NB4 (cell line): Measurements from ENCODE around the gene SMU1.

Experiments used
- DNase-seq: peaks from one replicate; pipeline ENCODE4 v3.0.0; 2010; ENCODE audit warnings: low read depth
- H3K4me3 ChIP-seq: one replicate; pipeline ENCODE4 v1.5.1; 2011; ENCODE audit warnings: mild to moderate bottlenecking, low read depth, low read length, moderate library complexity
- CTCF ChIP-seq: IDR thresholded peaks from one replicate; pipeline ENCODE4 v1.5.1; 2012; ENCODE audit warnings: low read depth, low read length
- MYC ChIP-seq: IDR thresholded peaks from 2 replicates; pipeline ENCODE4 v1.6.1; 2011; ENCODE audit warnings: low read depth, low read length
- POLR2A ChIP-seq: IDR thresholded peaks from 2 replicates; pipeline ENCODE4 v1.6.1; 2011; ENCODE audit warnings: mild to moderate bottlenecking; ENCODE audit not compliant: insufficient read length; ENCODE audit errors: extremely low read depth
- TF ChIP-seq, protein P1 (sequence below): IDR thresholded peaks from 2 replicates; pipeline ENCODE4 v1.6.1; 2011; ENCODE audit warnings: low read depth, low read length

The SMU1 gene

DNA sequence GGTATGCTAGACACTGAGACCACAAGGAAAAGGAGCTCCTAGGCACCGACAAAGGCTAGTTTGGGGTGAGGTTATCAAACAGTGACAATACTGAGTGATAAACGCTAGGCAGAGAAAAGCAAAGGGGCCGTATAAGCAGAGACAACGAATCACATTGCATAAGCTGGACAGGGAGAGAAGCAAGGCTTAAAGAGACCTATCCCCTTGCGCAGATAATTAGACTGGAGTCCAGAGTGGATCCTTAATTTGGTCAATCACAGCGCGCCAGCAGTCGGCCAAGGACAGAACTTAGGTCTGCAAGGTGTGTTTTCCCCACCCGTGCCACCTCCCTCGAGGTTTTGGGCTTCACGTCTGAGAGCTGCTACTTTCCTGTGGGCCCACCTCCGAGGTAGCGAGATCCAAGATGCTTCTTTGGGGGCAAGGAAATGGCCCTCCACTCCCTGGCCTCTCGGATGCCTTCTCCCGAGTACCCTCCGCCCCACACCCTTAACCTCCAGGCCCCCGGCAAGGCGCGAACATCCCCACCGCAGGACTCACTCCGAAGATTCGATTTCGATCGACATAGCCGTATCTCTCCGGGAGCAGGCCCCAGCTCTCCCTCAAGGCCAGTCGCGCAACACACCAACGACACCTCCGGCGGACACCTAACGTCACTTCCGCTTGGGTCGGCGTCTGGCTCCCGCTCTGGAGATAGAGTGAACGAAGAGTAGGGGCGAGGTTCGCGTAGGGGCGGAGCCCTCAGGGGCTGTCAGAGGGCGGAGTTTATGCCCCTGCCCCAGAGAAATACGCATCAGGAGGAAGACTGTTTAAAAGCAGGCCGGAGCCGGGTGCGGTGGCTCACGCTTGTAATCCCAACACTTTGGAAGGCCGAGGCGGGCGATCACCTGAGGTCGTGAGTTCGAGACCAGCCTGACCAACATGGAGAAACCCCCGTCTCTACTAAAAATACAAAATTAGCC lies at the start of gene SMU1:
Gene SMU1, minus strand, starts transcription at position 629 of the 959 bp plus-strand sequence. Its CDS starts 66 bp downstream, at position 563.
- peak; percentile 100 for DNase-seq
- H3K4me3 ChIP-seq = peak within 1 kb of the TSS; percentile 77
- peak; percentile 91 for TF ChIP-seq POLR2A
- TF ChIP-seq MYC = no peak

DNA sequence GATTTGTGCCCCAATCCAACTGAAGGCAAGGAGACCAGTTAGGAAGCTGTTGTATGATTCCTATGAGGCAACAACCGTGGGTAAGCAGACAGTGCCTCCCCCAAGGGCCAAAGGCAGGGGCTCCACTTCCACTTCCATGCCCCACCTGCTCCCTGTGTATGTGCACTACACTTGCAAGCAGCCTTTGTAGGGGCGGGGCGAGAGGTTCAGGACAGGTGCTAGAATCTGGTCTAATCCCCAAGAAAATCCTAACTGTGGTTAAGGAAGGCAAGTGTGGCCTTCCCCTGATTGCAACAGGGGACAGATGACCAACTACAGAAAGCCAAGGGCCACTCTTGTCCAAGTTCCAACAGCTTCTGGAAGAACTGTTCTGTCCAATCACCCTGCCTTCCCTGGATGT lies 49.0 kb upstream of the SMU1 start:
- TF ChIP-seq CTCF (no peak), POLR2A (no peak), MYC (no peak)
- TF ChIP-seq, protein P1, sequence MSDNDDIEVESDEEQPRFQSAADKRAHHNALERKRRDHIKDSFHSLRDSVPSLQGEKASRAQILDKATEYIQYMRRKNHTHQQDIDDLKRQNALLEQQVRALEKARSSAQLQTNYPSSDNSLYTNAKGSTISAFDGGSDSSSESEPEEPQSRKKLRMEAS = no peak
- DNase-seq = peak; percentile 63
- no peak overlapping the region for H3K4me3 ChIP-seq

- peak; percentile 50 for DNase-seq
- TF ChIP-seq, protein P1 = 0 out of 2 replicates have a peak, but pooled peaks have one; percentile 7
- TF ChIP-seq MYC (no peak), CTCF (no peak)
- H3K4me3 ChIP-seq = no peak overlapping the region
These were observed 48.4 kb upstream of the SMU1 start for GRCh38 chr9:33124751-33125381.

DNA sequence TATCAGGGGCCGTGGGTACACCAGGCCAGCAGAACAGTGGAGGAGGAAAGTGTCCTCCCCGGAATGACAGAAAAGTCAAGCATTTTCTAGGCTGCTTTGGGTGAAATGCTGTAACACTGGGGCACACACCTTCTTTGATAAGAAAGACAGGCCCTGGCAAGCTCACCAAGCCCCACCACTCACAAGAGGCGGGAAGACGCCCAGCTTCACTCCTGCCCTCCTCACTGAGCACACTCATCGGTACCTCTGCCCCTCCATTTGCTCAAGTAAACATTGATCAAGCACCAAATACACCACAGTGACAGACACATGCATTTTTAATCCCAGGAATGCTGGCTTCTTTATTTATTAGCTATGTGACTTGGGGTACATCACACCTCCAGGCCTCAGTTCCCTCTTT lies 47.6 kb upstream of the SMU1 start:
- no peak overlapping the region for H3K4me3 ChIP-seq
- no peak for TF ChIP-seq MYC
- TF ChIP-seq, protein P1 = no peak
- TF ChIP-seq POLR2A = no peak
- no peak for TF ChIP-seq CTCF
- no peak for DNase-seq

DNA sequence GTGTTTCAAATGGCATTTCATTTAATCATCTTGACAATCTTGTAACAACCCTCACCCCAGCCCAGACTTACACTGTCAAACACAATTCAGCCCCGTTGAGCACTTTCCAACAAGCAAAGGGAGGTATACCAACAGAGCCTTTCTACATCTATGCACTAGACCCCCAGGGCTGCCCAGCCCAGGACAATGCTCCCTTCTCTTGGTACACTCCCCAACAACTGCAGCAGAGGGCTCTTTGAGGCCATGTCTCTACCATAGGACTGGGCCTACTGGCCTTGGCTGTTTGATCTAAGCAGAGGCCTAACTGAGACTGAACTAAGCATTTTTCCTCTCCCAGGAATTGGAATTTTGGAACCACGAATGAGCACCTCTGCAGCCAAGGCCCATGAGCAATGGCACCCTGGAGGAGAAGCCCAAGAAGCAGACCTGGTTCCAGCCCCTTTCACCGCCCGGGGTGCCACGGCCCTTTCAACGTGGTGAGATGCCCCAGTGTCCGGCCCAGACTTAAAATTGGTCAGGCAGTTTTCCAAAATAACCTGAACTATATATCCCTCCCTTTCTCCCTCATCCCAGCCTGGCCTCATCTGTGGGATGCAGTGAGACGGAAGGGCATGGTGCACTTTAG lies 47.0 kb upstream of the SMU1 start:
- TF ChIP-seq CTCF (no peak), POLR2A (no peak), MYC (no peak)
- TF ChIP-seq, protein P1 = no peak
- H3K4me3 ChIP-seq = no peak overlapping the region
- DNase-seq = no peak

GRCh38 chr9:33120620-33121019 lies 44.1 kb upstream of the SMU1 start:
- TF ChIP-seq MYC (no peak), CTCF (no peak), POLR2A (no peak)
- TF ChIP-seq, protein P1 = no peak
- H3K4me3 ChIP-seq = no peak overlapping the region
- no peak for DNase-seq
